Activated CD4-positive, alpha-beta T cell treated with anti-CD3 and anti-CD28 coated beads for 48 hours (primary cell): ENCODE results near the gene AURKAIP1.
"Not testable (repeated sequence)": the region's sequence is repeated elsewhere in the genome, so short reads cannot be mapped to it uniquely, and the experiment has no call there.

Experiments
- DNase-seq: peaks from one replicate; pipeline ENCODE4 v3.0.0-alpha.2; 2020

The AURKAIP1 gene

DNA sequence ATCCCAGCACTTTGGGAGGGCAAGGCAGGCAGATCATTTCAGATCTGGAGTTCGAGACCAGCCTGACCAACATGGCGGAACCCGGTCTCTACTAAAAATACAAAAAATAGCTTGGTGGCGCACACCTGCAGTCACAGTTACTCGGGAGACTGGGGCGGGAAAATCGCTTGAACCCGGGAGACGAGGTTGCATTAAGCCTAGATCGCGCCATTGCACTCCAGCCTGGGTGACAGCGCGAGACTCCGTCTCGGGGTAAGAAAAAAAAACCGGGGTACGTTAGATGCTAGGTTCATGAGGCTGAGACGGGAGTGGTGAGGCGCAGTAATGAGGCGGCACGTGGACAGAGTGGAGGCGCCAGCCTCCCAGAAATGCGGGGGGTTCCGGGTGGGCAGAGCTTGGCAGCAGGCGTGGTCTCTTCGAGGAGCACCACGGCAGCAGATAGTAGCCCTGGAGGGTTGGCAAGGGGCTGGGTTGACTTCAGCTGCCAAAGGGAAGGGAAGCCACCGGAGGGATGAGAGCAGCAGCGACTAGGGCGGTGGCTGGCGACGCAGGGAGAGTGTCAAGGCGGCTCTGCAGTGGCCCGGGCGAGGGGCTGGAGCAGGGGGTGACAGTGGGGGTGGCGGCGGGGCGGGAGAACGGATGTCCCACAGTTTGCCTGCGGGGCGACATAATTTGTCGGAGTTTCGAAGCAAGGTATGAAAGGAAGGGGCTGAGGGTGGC lies 31.3 kb upstream of the AURKAIP1 start:
- peak; percentile 30 for DNase-seq

- DNase-seq, result no peak
These were observed 28.6 kb upstream of the AURKAIP1 start for GRCh38 chr1:1403653-1404052.

DNA sequence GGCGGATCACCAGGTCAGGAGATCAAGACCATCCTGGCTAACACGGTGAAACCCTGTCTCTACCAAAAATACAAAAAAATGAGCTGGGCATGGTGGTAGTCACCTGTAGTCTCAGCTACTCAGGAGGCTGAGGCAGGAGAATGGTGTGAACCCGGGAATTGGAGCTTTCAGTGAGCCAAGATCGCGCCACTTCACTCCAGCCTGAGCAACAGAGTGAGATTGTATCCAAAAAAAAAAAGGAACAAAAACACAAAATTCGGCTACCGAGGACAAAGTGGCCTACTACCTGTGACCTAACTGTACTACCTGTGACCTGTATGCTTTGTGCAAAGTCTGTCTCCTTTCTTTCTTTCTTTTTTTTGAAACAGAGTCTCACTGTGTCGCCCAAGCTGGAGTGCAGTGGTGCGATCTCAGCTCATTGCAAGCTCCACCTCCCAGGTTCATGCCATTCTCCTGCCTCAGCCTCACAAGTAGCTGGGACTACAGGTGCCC lies 27.9 kb upstream of the AURKAIP1 start:
- DNase-seq, result not testable (repeated sequence)

DNA sequence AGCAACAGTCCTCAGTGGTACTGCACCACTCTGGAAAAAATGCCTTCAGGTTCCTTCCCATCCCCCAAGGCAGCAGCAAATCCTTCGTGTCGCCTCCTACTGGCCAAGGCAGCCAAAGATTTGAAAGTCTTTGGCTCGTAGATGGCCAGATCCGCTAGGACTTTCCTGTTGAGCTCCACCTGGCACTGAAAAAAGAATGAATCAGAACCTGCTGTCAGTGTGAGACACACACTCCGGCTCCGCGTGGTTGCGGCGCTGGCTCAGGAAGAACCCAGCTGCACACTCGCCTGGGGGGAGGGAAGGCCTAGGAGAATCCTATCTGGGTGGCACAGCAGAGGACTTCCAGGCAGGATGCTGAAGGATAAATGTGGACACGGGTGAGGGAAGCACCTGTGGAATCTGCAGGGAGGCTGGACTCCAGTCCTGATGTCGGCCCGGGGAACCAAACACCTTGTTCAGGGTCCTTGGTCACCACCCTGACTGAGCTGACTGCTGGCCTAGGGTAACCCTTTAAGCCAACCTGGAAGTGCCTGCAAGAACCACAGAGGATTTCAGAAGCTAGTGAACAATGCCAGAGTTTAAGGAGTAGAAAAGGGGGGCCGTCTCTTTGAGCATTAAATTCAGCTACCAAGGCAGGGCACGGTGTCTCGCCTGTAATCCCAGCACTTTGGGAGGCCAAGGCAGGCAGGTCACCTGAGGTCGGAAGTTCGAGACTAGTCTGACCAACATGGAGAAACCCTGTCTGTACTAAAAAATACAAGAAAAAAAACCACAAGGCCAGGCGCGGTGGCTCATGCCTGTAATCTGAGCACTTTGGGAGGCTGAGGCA lies 27.3 kb upstream of the AURKAIP1 start:
- peak; percentile 75 for DNase-seq

DNA sequence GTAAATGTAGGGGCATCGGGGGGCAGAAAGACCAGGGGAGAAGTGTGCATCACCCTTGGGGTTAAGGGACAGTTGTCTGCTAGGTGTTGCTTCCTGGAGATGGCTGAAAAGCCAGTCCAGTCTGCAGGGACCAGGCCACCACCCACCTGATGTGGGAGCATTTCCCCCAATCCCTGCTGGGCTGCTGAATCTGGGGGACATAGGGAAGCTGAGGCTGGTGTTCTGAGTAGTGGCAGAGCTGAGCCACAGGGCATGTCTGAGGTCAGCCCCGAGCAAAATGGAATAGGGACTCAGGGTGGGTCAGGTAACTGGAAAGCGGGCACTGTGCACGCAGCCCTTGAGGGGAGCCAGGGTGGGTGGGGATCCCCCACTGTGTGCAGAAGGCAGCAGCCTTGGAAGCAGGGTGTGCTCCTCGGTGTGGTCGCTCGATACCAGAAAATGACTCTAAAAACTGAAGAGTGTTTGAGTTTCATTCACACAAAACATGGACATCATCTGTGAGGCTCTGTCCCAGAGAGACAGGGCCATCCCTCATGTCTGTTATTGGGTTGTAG lies 26.5 kb upstream of the AURKAIP1 start:
- no peak for DNase-seq

- DNase-seq, result no peak
These were observed 25.8 kb upstream of the AURKAIP1 start for GRCh38 chr1:1400576-1401456.

GRCh38 chr1:1399872-1400575 lies 25.0 kb upstream of the AURKAIP1 start:
- peak; percentile 43 for DNase-seq

DNA sequence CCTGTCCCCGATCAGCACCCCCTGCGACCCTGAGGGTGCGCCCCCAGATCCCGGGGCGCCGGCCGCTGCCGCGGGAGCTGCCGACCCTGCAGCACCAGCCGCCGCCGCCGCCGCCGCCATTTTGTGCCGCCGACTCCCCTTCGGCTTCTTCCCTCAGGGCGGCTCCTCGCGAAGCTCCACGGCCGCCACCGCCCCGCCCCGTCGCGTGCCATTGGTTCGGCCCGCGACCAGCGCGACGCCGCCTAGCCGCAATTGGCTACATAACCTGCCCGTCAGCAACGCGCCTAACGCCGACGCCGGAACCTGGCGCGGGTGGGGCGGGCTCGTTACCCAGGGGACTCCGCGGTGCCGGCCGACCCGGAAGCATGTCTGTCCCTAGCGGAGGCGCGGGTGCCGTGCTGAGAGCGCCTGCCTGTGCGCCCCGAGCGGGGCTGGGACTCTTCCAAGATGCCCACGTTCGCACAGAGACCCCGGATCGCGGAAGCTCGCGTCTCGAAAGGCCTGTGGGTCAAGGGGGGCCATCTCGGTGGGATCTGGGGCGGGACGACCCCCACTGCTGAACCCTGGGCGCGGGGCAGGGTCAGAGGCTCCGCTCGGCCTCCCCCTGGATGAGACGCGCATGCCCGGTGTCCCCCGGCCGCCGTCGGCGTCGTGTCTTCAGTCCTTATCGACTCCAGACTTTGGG lies 24.3 kb upstream of the AURKAIP1 start, which contains the start of gene CCNL2:
Gene CCNL2 (minus strand): TSS at position 149 of the 685 bp plus-strand sequence. CDS start 29 bp downstream, at position 120.
- DNase-seq, result peak; percentile 100

GRCh38 chr1:1398677-1399186 lies 23.7 kb upstream of the AURKAIP1 start:
- peak; percentile 28 for DNase-seq

DNA sequence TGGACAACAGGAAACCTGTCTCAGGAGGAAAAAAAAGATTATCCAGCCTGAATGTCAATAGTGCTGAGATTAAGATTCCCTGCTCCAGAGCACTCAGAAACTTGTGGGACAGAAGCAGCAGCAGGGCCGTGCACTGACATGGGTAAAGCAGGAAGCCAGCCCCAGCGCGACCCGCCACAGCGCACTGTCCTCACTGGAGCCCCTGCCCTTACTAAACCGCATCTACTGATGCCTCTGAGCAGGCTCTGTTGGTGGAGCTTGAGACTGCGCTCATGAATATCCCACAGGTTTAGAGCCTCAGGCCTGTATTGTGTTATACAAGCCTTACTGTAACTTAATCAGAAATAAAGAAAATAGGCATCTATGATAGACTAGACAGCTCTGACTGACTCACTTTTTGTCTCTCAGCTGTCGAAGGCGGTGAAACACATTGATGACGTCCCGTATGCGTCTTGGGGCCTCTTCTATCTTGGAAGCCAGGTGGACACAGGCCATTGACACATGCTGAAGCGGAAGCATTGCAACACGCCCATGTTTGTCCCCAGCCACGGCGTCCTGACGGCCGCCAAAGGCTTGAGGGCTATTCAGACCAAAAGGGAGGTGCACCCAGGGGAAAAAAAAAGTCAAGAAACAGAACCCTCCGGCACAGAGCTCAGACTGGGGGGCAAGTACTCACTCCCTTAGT lies 23.0 kb upstream of the AURKAIP1 start:
- no peak for DNase-seq

GRCh38 chr1:1395166-1395565 lies 20.2 kb upstream of the AURKAIP1 start:
- DNase-seq, result no peak

DNA sequence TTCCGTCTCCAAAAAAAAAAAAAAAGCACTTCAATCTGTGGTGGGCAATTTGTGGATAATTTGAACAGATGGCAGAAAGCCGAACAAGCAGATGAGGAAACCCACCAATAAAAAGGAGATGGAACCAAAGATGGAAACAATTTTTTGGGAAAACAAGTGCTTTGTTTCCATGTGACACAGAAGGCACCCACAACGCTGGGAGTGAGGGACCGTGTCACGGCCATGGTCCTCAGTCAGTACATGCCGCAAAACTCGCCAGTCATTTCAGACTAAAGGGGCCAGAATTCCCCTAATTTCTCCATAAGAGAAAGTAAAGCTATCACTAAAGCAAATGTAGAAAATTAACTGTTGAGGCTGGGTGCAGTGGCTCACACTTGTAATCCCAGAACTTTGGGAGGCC lies 19.1 kb upstream of the AURKAIP1 start:
- DNase-seq, result no peak

GRCh38 chr1:1393428-1393827 lies 18.4 kb upstream of the AURKAIP1 start:
- DNase-seq, result no peak

- no peak for DNase-seq
These were observed 18.0 kb upstream of the AURKAIP1 start for GRCh38 chr1:1393014-1393413.

DNA sequence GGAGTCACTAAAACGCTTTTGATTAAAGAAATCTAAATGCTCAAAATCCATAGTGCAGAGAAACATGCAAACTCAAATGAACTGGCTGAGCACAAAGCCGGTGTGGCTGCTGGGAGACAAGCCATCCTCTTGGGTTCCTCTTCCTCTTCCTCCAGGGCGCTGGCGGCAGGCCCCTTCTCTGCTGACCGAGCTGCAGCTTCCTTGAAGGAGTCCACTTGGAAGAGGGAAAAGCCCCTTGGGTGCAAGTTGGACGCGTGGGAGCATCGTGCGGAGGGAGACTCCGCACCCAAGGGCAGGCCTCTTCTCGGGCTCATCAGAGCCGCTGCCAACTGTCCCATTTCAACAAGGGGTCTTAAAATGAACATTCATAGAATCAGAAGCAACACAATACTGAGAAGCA lies 16.2 kb upstream of the AURKAIP1 start:
- no peak for DNase-seq

DNA sequence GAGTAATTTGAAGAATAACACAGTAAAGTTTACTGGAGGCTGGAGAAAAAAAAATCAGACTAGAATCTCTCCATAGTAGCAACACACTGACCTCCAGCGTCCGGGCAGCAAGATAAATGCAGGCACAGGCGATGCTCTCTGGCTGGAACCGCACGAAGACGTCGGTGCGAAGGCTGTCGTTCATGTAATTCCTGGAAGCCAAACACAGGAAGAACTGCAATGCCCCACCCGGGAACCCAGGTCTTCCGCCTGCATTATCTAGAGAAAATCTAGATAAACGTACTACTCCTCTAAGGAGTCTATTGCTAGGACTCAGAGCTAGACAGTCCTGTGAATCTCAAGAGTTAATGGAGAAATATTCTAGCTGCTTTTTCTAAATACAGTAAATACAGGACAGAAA lies 15.7 kb upstream of the AURKAIP1 start:
- DNase-seq, result no peak

DNA sequence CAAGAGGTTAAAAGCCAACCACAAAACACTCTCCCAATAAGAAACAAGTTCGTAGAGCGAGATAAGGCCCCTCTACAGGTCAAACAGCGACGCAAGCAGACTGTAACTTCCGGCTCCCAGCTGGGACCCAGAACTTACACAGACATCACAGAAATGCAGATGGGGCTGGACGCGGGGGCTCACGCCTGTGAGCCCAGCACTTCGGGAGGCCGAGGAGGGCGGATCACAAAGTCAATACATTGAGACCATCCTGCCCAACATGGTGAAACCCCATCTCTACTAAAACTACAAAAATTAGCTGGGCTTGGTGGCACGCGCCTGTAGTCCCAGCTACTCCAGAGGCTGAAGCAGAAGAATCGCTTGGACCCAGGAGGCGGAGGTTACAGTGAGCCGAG lies 13.1 kb upstream of the AURKAIP1 start:
- DNase-seq, result no peak

DNA sequence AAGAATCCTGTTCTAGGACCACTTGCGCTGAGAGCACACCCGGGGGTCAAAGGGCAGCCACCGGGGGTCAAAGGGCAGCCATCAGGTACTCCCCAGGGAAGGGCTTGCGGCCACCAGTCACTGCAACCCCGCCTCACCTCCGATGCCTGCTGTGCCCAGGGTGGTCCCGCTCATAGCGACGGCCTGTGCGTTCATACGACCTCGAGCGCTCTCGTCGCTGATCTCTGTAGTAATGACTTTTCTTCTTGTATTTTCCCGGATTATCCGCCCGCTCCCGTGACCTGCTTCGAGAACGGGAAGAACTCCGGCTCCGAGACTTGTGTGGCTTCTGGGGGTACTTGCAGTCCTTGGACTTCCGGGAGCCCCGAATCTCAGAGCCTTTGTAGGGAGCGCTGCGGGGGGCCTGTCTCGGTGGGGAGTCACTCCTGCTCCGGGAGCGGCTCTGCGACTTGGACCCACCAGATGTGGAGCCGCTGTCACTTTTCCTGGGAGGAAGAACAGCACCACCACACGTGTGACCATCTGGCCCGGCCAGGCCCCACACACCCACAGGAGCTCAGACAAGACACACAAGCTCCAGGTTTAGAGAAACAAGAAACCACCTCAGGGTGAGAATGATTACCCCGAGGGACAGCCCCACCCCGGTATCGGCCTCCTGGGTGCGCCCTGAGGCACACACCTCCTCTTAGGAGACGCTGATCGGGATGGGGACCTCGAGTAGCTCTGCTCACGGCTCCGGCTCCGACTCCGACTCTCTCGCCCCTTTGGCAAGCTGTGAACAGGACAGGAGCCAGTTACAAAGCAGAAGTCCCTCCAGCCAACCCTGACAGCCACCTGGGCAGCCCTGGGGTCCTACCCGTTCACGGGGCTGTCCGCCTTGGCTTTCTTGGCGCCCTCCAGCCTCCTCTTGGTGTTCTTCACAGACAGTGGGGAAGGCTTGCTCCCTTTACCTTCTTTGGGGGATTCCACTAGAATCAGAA lies 12.4 kb upstream of the AURKAIP1 start:
- no peak for DNase-seq

DNA sequence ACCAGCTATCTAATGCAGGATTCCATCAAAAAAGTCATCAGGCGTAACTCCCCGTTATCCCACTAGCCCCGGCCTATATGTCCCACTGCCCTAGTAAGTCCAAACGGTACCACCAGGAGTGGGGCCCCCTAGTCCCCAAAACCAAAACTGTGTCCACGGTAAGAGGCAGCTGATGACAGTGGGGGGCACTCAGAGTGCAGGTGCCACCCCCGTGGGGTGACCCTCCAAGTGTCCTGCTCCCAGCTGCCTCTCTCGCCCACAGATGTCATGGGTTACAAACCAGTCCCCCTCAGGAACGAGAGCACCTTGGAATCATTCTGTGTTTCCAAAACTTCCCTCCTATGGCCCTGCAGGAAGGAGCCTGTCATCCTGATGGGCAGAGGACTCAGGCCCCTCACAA lies 10.9 kb upstream of the AURKAIP1 start:
- DNase-seq, result no peak
